Fibroblast of peridontal ligament (primary cell): ENCODE measurements around the gene USP32.

ENCODE experiments used
- DNase-seq: peaks from one replicate; pipeline ENCODE4 v3.0.0-alpha.2; 2010; ENCODE audit errors: extremely low read depth

The USP32 gene

GRCh38 chr17:60155815-60156214, 236.1 kb downstream of the USP32 start:
- no peak for DNase-seq

GRCh38 chr17:60155427-60155814, 236.5 kb downstream of the USP32 start:
- no peak for DNase-seq

- peak; percentile 88 for DNase-seq
Measured at GRCh38 chr17:60154616-60155426, 237.1 kb downstream of the USP32 start.

- DNase-seq = peak; percentile 70
Measured at GRCh38 chr17:60153606-60154390, 238.1 kb downstream of the USP32 start.

GRCh38 chr17:60151355-60151754, 240.6 kb downstream of the USP32 start:
- DNase-seq = no peak

GRCh38 chr17:60149691-60150582, 242.0 kb downstream of the USP32 start, which contains the start of gene CA4:
TSS of gene CA4 (plus strand) at chr17:60149973. CDS start at chr17:60150035, 62 bp downstream.
- DNase-seq = no peak

- DNase-seq = no peak
Measured at GRCh38 chr17:60148373-60148772, 243.6 kb downstream of the USP32 start.

GRCh38 chr17:60147553-60148223, 244.2 kb downstream of the USP32 start:
- no peak for DNase-seq

GRCh38 chr17:60146206-60146605, 245.7 kb downstream of the USP32 start:
- DNase-seq = no peak

GRCh38 chr17:60145006-60145935, 246.7 kb downstream of the USP32 start:
- no peak for DNase-seq

- peak; percentile 85 for DNase-seq
Measured at GRCh38 chr17:60142872-60143499, 248.9 kb downstream of the USP32 start.

GRCh38 chr17:60141111-60142018, 250.6 kb downstream of the USP32 start:
- no peak for DNase-seq

- DNase-seq = peak; percentile 56
Measured at GRCh38 chr17:60139438-60140285, 252.3 kb downstream of the USP32 start.

GRCh38 chr17:60138769-60139437, 253.0 kb downstream of the USP32 start:
- no peak for DNase-seq

- DNase-seq = no peak
Measured at GRCh38 chr17:60137731-60138130, 254.2 kb downstream of the USP32 start.

GRCh38 chr17:60135951-60136666, 255.8 kb downstream of the USP32 start:
- no peak for DNase-seq
